B cell (primary cell): ENCODE data around the gene ABCB10. TPM values are rescaled to one million over a fixed set of nuclear protein-coding genes. Genes with fewer than 3 reads are reported as not detected.
"Not testable (repeated sequence)": the region's sequence is repeated elsewhere in the genome, so short reads cannot be mapped to it uniquely, and the experiment has no call there.

ENCODE experiments used
- ATAC-seq: fragments of 200-7000 bp; cut with Tn5 transposase; one replicate; pipeline ENCODE4 v1.10.0; 2021; ENCODE audit warnings: low read depth, mild to moderate bottlenecking, moderate number of reproducible peaks, moderate library complexity
- CTCF ChIA-PET: fragments of 350-600 bp; sonication (Branson Sonifier 250); formaldehyde crosslinking; loops from one replicate; lab custom pipeline; 2021; ENCODE audit warnings: antibody characterized with exemption, inconsistent platforms; lab: Charles Lee
- POLR2A ChIA-PET: fragments of 350-600 bp; sonication (Branson Sonifier 250); formaldehyde crosslinking; loops from one replicate; lab custom pipeline; 2021; ENCODE audit warnings: antibody characterized with exemption; lab: Charles Lee
- DNase-seq: peaks from one replicate; pipeline ENCODE4 v3.0.0; 2013
- H2AFZ ChIP-seq: 2 replicates; pipeline ENCODE4 v1.6.1; 2012; ENCODE audit warnings: mild to moderate bottlenecking, low read depth, low read length; ENCODE audit not compliant: insufficient read depth, poor library complexity, severe bottlenecking
- H3K27ac ChIP-seq, 2 donors: 1 replicate in 1 of 2; 2 replicates in 1 of 2; pipeline ENCODE4 v1.5.1; 2012 to 2013; ENCODE audit warnings: low read length in 2 of 2, mild to moderate bottlenecking in 2 of 2, moderate library complexity in 1 of 2
- H3K27me3 ChIP-seq, 4 experiments: fragments of 200-600 bp in 1 of 4; sonication (generic) in 1 of 4; replicated peaks in 1 of 4; 1 replicate in 2 of 4; 2 replicates in 2 of 4; pipeline versions ENCODE4 v1.6.1 to v1.7.0; 2013 to 2016; ENCODE audit warnings: low read length in 3 of 4, mild to moderate bottlenecking in 2 of 4, mixed read lengths in 1 of 4, moderate library complexity in 1 of 4; ENCODE audit not compliant: insufficient read depth in 4 of 4, control insufficient read depth in 3 of 4; ENCODE audit errors: control extremely low read depth in 1 of 4
- H3K36me3 ChIP-seq, 2 experiments: replicated peaks in 1 of 2; 1 replicate in 1 of 2; 2 replicates in 1 of 2; pipeline versions ENCODE4 v1.6.1 to v1.7.1; 2013; ENCODE audit warnings: low read length in 1 of 2; ENCODE audit not compliant: insufficient read depth in 2 of 2, control insufficient read depth in 1 of 2; ENCODE audit errors: control extremely low read depth in 1 of 2, extremely low read depth in 1 of 2
- H3K4me1 ChIP-seq, 2 donors: fragments of 200-600 bp in 1 of 2; sonication (generic) in 1 of 2; 1 replicate in 1 of 2; 2 replicates in 1 of 2; pipeline versions ENCODE4 v1.5.1 to v1.6.1; 2013 to 2017; ENCODE audit warnings: low read length in 2 of 2; ENCODE audit not compliant: control insufficient read depth in 2 of 2, insufficient read depth in 2 of 2
- H3K4me2 ChIP-seq: replicated peaks from 2 replicates; pipeline ENCODE3; 2012; ENCODE audit warnings: mild to moderate bottlenecking, low read depth, low read length; ENCODE audit not compliant: poor library complexity, severe bottlenecking
- H3K4me3 ChIP-seq, 5 experiments: fragments of 200-600 bp in 1 of 5; sonication (generic) in 1 of 5; 1 replicate in 3 of 5; 2 replicates in 2 of 5; pipeline versions ENCODE4 v1.5.1 to v1.7.0; 2011 to 2016; ENCODE audit warnings: low read length in 4 of 5, mild to moderate bottlenecking in 4 of 5, low read depth in 2 of 5, control low read depth in 1 of 5, moderate library complexity in 1 of 5; ENCODE audit not compliant: insufficient read depth in 1 of 5; ENCODE audit errors: control extremely low read depth in 1 of 5, extremely low read depth in 1 of 5
- H3K79me2 ChIP-seq: fragments of 200-600 bp; sonication (generic); one replicate; pipeline ENCODE4 v1.6.0; 2016; ENCODE audit warnings: low read length; ENCODE audit not compliant: control insufficient read depth, insufficient read depth
- H3K9ac ChIP-seq: fragments of 200-600 bp; sonication (generic); 2 replicates; pipeline ENCODE4 v1.6.1; 2017; ENCODE audit warnings: mild to moderate bottlenecking, low read length, moderate library complexity
- H3K9me3 ChIP-seq, 3 donors: one replicate each; pipeline versions ENCODE4 v1.6.1 to v1.7.1; 2013; ENCODE audit warnings: low read length in 2 of 3; ENCODE audit not compliant: control insufficient read depth in 2 of 3, insufficient read depth in 1 of 3; ENCODE audit errors: control extremely low read depth in 1 of 3
- H4K20me1 ChIP-seq: 2 replicates; pipeline ENCODE4 v1.6.0; 2012; ENCODE audit warnings: mild to moderate bottlenecking, low read length; ENCODE audit not compliant: insufficient read depth, control insufficient read depth, poor library complexity, severe bottlenecking
- H3K27ac Mint-ChIP-seq: one replicate; pipeline ENCODE4 v1.8.0; 2021; ENCODE audit warnings: mixed read lengths
- H3K27me3 Mint-ChIP-seq: one replicate; pipeline ENCODE4 v1.8.0; 2021; ENCODE audit warnings: mixed read lengths
- H3K4me1 Mint-ChIP-seq: one replicate; pipeline ENCODE4 v1.8.0; 2021; ENCODE audit warnings: mixed read lengths
- H3K4me3 Mint-ChIP-seq: one replicate; pipeline ENCODE4 v1.8.0; 2021; ENCODE audit warnings: mixed read lengths
- H3K9me3 Mint-ChIP-seq: one replicate; pipeline ENCODE4 v1.8.0; 2022; ENCODE audit warnings: mixed read lengths; ENCODE audit not compliant: insufficient read depth
- CTCF ChIP-seq: fragments of 200-600 bp; IDR thresholded peaks from one replicate; pipeline ENCODE4 v1.8.0; 2022; ENCODE audit warnings: antibody characterized with exemption, mild to moderate bottlenecking
- EZH2 ChIP-seq: IDR thresholded peaks from 2 replicates; pipeline ENCODE4 v1.6.1; 2012; ENCODE audit warnings: borderline replicate concordance, low read depth, mild to moderate bottlenecking, moderate library complexity, low read length; ENCODE audit not compliant: insufficient read depth, poor library complexity, severe bottlenecking
- WGBS: methylation state at CpG from one replicate; pipeline ENCODE4 v1.1.5; 2013; ENCODE audit warnings: missing lambda C conversion rate; ENCODE audit not compliant: insufficient coverage; 5-methylcytosine and 5-hydroxymethylcytosine counted together
- intact Hi-C: fragments of 100-400 bp; cut with micrococcal nuclease; formaldehyde crosslinking; loops from one replicate; pipeline ENCODE4 v1.10.0; 2022
- polyA plus RNA-seq: library from polyadenylated mRNA; depleted of rRNA; stranded (reverse); fragments of >200 nt; gene quantifications from 2 replicates; pipeline ENCODE4 v1.2.3, GENCODE V29; 2012
- total RNA-seq, 2 donors: library from RNA; stranded (reverse); fragments of 120-200 nt in 1 of 2; gene quantifications; 1 replicate in 1 of 2; 2 replicates in 1 of 2; pipeline versions ENCODE4 v1.2.3 to v1.2.4, GENCODE V29; 2013 to 2022

ABCB10 gene
- total and polyA plus RNA-seq, 2 donors (not counting 1 experiment from before 2014, with no cell fraction given) = 6.5 to 18.6 TPM

- Mint-ChIP-seq H3K4me1 (peaks cover 32% of the 10 kb centered on the region), H3K4me3 (peak overlapping the region; percentile 96), H3K27ac (peak overlapping the region; percentile 90)
- H3K79me2 ChIP-seq = peaks cover 29% of the 10 kb centered on the region
- POLR2A ChIA-PET = interaction anchor here (0.7 to 3.0 kb wide), 5 partner anchors 19 to 265 kb away, joined by 3 to 22 read pairs (median 5); partner anchors contain the start of genes TAF5L and URB2
- not testable (repeated sequence) for H3K27me3 Mint-ChIP-seq, H3K9me3 ChIP-seq, H3K36me3 ChIP-seq, ATAC-seq, H3K9me3 Mint-ChIP-seq, H3K27me3 ChIP-seq
- intact Hi-C loops = loop anchor here (1.0 to 5.0 kb wide), 7 partner anchors 67 to 1419 kb away; partner anchors contain the start of genes ARV1, CCSAP, GALNT2 and RAB4A
- peak overlapping the region; percentile 83 for H2AFZ ChIP-seq
- peak overlapping the region; percentile 79 for H3K9ac ChIP-seq
- peak overlapping the region; percentile 43 to 68 for H3K27ac ChIP-seq
- H4K20me1 ChIP-seq = peaks cover 11% of the 10 kb centered on the region
- peaks cover 16 to 18% of the 10 kb centered on the region in 2 donors for H3K4me1 ChIP-seq
- CTCF ChIA-PET = interaction anchor here (0.7 to 3.2 kb wide), 8 partner anchors 20 to 305 kb away, joined by 3 to 38 read pairs (median 4); partner anchors contain the start of genes TAF5L and URB2
- H3K4me2 ChIP-seq = peak overlapping the region; percentile 89
- H3K4me3 ChIP-seq = peak overlapping the region; percentile 30 to 85 (median 69)
- peak; percentile 21 for DNase-seq
- WGBS = 64% methylated on average over 14 of the region's 20 CpGs
These were observed 862 bp upstream of the ABCB10 start for GRCh38 chr1:229559336-229559801.

- peak overlapping the region; percentile 83 for H2AFZ ChIP-seq
These were observed 543 bp downstream of the ABCB10 start for GRCh38 chr1:229557913-229558414.

More at GRCh38 chr1:229557913-229558414, 543 bp downstream of the ABCB10 start:
- Histone ChIP-seq H3K9me3 (no peaks in the 10 kb centered on the region), H3K27me3 (no peaks in the 10 kb centered on the region), H4K20me1 (peaks cover 21% of the 10 kb centered on the region), H3K27ac (peak overlapping the region; percentile 35 to 54), H3K4me1 (peaks cover 16 to 18% of the 10 kb centered on the region in 2 donors), H3K4me3 (peak overlapping the region; percentile 45 to 85 (median 69)), H3K79me2 (peaks cover 41% of the 10 kb centered on the region), H3K4me2 (peak overlapping the region; percentile 89), H3K9ac (peak overlapping the region; percentile 67), H3K36me3 (peaks cover 0 to 2% of the 10 kb centered on the region in 2 experiments)
- ATAC-seq (peak; percentile 9), DNase-seq (peak; percentile 65)
- intact Hi-C loops = loop anchor here (1.0 to 5.0 kb wide), 7 partner anchors 50 to 1421 kb away; partner anchors contain the start of genes ARV1, CCSAP, GALNT2 and NUP133
- no peak for TF ChIP-seq EZH2
- TF ChIP-seq CTCF = no peak
- ChIA-PET POLR2A (interaction anchor here (1.0 to 3.0 kb wide), 4 partner anchors 21 to 78 kb away, joined by 3 to 22 read pairs (median 5); partner anchors contain the start of genes TAF5L and URB2), CTCF (interaction anchor here (0.6 to 3.2 kb wide), 6 partner anchors 21 to 748 kb away, joined by 3 to 38 read pairs (median 4); partner anchors contain the start of genes TAF5L and URB2)
- no peaks in the 10 kb centered on the region for H3K9me3 Mint-ChIP-seq
- peak overlapping the region; percentile 88 for H3K4me3 Mint-ChIP-seq
- H3K27ac Mint-ChIP-seq = peak overlapping the region; percentile 89
- under 1% methylated on average over 59 of the region's 59 CpGs for WGBS
- no peaks in the 10 kb centered on the region for H3K27me3 Mint-ChIP-seq
- H3K4me1 Mint-ChIP-seq = peaks cover 36% of the 10 kb centered on the region
